Lower leg skin (tissue), 3 donors: Measurements from ENCODE around the gene PROKR1.
"Not testable (repeated sequence)": the region's sequence is repeated elsewhere in the genome, so short reads cannot be mapped to it uniquely, and the experiment has no call there.

Source experiments
- POLR2A ChIP-seq, 2 donors: fragments of 450-650 bp; IDR thresholded peaks; one replicate each; pipeline ENCODE4 v1.6.1; 2016 to 2017; ENCODE audit warnings: antibody characterized with exemption in 2 of 2, mild to moderate bottlenecking in 1 of 2, moderate library complexity in 1 of 2
- TF ChIP-seq, protein P1 (sequence below), 3 donors: fragments of 450-650 bp; IDR thresholded peaks; one replicate each; pipeline ENCODE4 v1.5.1; 2016; ENCODE audit warnings: antibody characterized with exemption in 3 of 3, mild to moderate bottlenecking in 3 of 3, moderate library complexity in 2 of 3

DNA sequence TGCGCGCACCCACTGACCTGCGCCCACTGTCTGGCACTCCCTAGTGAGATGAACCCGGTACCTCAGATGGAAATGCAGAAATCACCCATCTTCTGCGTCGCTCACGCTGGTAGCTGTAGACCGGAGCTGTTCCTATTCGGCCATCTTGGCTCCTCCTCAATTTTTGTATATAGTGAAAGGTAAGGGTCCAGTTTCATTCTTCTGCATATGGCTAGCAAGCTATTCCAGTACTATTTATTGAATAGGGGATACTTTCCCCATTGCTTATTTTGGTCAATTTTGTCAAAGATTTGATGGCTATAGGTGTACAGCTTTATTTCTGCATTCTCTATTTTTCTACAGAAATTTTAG lies 36.5 kb downstream of the PROKR1 start:
- TF ChIP-seq POLR2A (IDR thresholded peaks at IDR 0.05) = not testable (repeated sequence)
- TF ChIP-seq, protein P1, sequence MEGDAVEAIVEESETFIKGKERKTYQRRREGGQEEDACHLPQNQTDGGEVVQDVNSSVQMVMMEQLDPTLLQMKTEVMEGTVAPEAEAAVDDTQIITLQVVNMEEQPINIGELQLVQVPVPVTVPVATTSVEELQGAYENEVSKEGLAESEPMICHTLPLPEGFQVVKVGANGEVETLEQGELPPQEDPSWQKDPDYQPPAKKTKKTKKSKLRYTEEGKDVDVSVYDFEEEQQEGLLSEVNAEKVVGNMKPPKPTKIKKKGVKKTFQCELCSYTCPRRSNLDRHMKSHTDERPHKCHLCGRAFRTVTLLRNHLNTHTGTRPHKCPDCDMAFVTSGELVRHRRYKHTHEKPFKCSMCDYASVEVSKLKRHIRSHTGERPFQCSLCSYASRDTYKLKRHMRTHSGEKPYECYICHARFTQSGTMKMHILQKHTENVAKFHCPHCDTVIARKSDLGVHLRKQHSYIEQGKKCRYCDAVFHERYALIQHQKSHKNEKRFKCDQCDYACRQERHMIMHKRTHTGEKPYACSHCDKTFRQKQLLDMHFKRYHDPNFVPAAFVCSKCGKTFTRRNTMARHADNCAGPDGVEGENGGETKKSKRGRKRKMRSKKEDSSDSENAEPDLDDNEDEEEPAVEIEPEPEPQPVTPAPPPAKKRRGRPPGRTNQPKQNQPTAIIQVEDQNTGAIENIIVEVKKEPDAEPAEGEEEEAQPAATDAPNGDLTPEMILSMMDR (IDR thresholded peaks at IDR 0.05) = not testable (repeated sequence)
